Neural cell (in vitro differentiated cells): Measurements from ENCODE around the gene DHDH.
A peak's percentile ranks its signal among the peaks of the same experiment; 100 is the strongest.

Experiments used
- CTCF ChIP-seq: fragments of 450-650 bp; IDR thresholded peaks from 2 replicates; pipeline ENCODE4 v1.5.1; 2014; ENCODE audit warnings: antibody characterized with exemption, mild to moderate bottlenecking, moderate library complexity; ENCODE audit not compliant: poor library complexity, severe bottlenecking
- MXI1 ChIP-seq: fragments of 450-650 bp; conservative IDR thresholded peaks from 2 replicates; pipeline ENCODE4 v1.6.1; 2014; ENCODE audit warnings: antibody characterized with exemption, mild to moderate bottlenecking; ENCODE audit not compliant: poor library complexity, severe bottlenecking

- no peak for TF ChIP-seq CTCF
- TF ChIP-seq MXI1: peak; percentile 1
Measured at GRCh38 chr19:48900477-48901406, 32.8 kb upstream of the DHDH start.
